G401.6 (cell line): ENCODE measurements around the gene FAXDC2.
A peak's percentile ranks its signal among the peaks of the same experiment; 100 is the strongest.
"Not testable (repeated sequence)": the region's sequence is repeated elsewhere in the genome, so short reads cannot be mapped to it uniquely, and the experiment has no call there.

Experiments
- FAIRE-seq: peaks from 2 replicates; lab custom pipeline; 2012; peaks lifted over from hg19 to GRCh38; lab: Jason Lieb, UNC

FAXDC2 gene

DNA sequence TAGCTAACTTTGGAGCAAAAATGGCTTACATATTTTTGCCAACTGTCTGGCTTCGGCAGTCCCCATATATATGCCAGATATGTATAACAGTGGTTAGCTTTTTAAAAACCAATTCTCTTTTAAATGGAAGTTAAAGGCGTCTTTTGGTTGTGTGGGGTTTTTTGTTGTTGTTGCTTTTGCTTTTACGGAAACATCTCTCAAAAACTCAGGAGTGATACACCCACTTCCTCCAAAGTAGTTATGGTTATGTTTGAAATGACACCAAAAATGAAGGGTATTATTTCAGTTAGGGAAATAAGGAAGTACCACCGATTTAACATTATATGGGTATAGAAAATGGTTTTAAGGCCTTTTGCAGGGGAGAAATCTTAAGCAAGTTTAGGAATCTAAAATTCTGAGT, 10.4 kb upstream of the FAXDC2 start:
- no peak for FAIRE-seq

DNA sequence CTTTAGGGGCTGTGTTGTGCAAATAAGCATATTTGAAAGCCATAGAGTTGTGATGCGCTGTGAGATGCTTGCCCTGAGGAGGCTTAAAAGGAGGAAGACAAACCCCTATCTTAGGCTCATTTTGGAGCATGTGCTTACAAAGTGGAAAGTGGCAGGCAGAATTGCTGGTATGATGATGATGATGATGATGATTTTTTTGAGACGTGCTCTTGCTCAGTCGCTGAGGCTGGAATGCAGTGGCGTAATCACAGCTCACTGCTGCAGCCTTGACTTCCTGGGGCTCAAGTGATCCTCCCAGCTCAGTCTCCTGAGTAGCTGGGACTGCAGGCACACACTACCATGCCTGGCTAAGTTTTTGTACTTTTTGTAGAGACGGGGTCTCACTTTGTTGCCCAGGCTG, 9.7 kb upstream of the FAXDC2 start:
- no peak for FAIRE-seq

DNA sequence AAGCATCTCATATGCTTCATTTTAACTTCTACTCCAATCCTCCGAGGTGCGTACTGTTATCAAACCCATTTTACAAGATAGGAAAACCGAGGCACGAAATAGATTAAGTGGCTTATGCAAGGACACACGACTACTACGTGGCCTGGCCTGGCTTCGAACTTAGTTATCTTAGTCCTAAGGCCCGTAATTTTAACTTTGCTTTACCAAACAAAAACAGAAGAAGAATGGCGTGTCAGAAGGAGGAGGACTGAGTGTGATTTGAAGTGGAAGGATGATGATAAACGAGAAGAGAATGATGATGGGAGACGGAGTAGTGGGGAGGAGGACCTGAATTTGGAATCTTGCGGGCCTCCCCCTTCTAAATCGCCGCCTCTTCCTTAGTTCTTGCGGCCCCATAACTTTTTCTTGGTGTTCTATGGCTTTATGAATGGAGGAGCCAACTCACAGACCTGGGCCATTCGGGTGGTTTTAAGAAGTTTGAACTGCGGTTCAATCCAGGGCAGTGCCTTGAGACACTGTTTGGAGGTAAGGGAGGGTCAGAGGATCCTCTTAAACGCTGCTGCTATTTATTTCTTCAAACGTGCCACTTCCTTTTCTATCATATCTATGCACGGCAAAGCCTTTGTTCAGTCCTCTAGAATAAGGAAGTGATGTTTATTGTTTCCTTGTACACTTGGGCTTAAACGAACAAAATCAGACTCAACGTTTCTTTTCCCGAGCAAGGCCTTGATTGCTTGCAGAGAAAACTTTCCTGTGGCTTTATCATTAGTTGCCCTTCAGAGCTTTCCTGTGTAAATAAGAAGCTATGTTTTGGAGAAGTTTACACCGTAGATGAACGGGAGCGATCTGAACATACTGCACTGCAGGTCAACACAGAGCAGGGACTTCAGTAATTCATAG, 8.8 kb upstream of the FAXDC2 start:
- FAIRE-seq = no peak

DNA sequence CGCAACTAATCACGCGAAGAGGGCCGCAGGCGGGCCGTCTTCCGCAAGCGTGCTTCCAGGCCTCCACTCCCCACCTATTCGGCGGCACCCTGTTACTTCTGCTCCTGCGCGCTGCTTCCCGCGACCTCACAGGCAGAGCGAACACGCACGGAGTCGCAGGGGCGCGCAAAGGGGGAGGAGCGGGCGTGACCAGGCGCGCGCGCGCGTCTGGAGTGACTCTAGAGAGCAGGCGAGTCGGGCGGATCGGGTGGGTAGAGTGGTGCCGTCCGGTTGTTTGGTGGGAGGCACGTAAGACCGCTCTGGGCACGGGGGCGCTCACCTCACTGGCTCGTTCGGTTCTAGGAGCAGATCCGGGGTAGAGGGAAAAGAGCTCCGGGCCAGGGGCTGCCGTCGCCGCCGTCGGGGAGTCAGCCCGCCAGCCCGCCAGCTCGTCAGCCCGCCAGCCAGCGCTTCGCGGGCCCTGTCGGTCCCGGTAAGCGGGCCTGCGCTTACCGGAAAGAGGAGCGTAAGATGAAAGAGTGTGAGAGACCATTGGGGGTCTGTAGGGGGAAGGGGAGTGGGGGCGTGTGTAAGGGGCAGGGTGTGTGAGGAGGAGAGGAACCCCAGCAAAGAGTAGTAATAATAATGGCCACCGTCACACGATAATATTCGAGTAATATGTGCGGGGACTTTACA, 8.0 kb upstream of the FAXDC2 start, which contains the start of gene CNOT8:
Gene CNOT8, plus strand, starts transcription at position 331 of the 675 bp plus-strand sequence. CDS start 4,652 bp downstream, outside the sequence.
- FAIRE-seq = peak; percentile 93

DNA sequence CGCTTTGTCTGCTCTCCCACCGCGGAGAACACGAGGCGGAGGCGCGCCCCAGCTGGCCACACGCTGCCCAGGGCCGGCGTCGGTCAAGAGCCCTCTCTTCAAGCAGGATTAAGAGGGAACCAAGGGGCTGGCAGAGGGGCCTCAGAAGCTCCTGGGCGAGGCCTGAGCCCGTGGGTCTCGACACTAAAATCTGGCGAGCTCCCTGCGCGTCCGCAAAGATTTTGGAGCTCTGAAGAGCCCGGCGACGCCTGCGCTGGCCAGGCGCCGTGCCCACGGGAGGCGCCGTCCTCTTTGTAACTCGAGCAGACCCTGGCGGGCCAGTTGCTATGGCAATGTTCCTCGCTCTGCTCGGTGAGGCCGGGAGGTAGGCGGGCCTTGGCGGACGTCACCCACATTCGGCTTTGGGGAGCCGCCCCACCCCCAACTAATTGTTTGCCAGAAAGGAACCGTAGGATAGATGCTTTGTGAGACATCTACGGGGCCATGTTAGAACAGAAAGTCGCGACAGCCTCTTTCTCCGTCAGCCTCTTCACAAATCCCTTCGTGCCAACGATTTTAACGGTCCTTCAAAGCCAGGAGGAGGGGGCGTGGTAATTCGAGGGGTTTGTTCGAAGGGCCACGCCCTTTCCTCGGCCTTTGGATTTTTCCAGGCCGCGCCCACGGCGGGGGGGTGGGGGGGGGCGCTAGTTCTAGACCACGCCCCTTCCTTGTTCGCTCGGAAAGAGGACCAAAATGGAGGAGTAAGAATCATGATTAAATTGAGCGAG, 7.3 kb upstream of the FAXDC2 start:
- peak; percentile 60 for FAIRE-seq

DNA sequence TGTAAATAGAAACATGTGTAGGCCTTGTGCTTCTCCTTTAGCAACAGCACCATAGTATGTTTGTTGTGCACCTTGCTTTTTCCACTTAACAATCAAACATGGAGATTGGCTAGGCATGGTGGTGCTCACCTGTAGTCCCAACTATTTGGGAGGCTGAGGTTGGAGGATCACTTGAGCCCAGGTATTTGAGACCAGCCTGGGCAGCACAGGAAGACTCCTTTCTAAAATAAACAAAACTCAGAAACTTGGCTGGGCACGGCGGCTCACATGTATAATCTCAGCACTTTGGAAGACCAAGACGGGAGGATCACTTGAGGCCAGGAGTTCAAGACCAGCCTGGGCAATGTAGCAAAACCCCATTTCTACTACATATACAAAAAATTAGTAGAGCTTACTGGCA, 948 bp upstream of the FAXDC2 start:
- FAIRE-seq = no peak

DNA sequence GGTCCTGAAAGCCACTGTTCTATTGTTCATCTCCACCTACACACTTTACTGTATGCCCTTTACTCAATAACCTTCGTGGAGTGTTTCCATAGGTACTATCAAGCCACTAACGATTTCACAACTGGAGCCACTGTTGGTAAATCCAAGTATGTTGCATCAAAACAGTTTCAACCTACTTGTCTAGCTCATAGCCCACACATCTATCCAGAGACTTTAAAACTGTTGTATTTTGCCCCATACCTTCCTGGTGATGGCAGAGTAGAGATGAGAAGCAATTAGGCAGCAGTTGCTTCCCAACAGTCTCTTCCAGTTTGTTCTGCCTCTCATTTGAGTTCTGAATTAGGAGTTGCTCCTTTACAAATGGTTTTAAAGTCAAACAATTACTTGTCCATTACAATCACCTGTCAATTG, 607 bp downstream of the FAXDC2 start:
- FAIRE-seq = no peak

DNA sequence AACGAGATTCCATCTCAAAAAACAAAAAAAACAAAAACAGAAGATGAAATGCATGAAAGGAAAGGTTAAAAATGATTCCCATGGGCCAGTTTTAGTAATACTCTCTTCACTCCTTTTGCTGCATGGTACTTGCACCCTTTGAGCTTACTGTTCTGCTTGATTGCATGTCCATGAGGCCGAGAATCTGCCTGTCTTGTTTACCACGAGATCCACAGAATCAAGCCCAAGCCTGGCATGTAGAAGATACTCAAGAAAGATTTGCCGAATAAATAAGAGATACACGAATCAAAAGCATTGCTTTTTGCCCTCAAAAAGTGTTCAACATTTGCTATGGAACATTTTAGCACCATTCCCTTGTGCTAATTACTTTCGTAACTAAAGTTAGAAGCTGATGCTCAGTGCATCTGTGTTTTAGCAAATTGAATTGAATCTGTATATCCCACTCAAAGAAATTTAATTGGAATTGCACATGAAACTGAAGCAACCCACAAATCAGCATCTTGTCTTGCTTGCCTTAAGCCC, 1.1 kb downstream of the FAXDC2 start:
- FAIRE-seq = no peak

DNA sequence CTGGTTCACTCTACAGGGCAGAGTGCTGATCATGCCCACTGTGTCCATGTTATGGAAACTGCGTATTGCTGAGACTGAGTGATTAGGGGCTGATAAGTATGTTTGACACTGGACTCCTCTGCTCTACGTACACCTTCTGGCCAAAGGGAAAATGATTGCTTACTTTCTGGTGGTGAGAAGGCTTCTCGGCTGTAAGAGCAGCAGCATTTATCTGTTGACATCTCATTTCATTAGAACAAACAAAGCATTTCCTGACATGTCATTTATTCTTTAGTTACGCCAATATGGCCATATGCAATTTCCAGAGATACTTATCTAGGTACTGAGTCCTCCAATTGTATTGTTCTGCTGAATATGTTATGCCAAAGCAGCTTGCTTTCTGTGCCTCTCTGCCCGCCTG, 5.6 kb downstream of the FAXDC2 start:
- FAIRE-seq = no peak

DNA sequence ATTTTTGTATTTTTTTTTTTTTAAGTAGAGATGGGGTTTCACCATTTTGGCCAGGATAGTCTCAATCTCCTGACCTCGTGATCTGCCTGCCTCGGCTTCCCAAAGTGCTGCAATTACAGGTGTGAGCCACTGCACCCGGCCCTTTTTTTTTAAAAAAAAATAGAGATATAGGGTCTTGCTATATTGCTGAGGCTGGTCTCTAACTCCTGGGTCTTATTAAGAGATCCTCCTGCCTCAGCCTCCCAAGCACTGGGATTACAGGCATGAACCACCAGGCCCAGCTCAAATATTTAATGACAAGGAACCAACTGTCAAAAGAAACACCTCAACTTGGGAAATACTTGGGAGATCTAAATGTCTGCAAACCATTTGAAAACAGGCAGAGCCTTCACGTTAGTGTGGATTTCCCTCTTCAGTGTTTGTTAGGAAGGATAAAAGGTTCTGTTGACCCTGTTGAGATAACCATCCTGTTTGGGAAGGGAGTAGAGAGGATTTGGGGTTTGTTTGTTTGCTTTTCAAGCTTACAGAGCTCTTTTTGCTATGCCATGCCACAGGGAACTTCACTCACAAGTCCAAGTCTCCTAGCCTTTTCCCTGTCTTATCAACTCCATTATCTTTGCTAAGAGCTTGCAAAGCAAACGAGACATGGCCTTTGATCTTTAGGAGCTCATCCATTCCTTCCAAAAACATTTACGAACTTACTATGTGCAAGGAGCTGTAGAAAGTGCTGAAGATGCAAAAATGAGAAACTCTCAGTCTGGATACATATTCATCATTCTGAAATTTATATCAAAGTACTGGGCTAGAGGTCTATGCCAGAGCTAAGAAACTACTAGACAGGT, 7.5 kb downstream of the FAXDC2 start:
- no peak for FAIRE-seq

DNA sequence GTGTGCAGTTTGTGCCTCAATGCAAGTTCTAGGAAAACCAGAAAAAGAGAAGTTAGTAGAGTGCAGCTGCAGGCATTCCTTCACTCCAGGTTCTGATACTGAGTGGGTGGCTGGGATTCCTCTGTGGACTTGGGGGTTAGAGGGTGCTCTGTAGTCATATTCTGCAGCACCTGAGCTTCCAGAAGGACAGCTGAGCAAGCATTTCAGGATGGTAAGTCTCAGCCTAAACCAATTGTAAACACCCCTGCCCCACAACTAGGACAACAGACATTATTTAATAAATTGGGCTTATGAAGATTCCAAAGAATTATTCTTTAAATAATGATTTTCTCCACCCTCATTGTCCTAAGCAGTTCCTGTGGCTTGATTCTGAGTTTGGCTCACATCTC, 9.1 kb downstream of the FAXDC2 start:
- FAIRE-seq = no peak

DNA sequence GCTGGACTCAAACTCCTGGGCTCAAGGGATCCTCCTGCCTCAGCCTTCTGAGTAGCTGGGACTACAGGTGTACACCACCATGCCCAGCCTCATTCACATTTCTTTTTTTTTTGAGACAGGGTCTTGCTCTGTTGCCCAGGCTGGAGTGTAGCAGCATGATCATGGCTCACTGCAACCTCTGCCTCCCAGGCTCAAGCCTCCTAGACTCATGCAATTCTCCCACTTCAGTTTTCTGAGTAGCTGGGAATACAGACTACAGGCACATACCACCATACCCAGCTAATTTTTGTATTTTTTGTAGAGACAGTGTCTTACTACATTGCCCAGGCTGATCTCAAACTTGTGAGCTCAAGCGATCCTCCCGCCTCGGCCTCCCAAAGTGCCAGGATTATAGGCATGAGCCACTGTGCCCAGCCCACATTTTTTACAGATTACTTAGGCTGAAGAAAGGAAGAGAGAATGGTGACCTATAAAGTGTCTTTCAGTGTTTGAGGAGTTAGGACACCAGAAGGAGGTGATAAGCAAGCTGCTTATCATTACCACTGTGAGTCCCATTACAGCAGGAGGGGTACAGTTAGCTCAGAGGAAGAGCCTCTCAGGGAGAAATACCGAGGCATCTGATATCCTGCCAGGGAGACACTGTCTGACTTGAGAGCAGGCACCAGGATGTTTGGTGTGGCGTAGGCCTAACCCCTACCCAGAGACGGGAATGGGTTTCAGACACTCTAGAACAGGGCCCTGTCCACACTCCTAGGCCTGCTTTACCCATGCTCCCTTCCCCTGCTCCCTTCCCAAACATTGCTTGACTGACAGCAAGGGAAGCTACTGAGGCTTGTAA, 9.7 kb downstream of the FAXDC2 start:
- FAIRE-seq = no peak

DNA sequence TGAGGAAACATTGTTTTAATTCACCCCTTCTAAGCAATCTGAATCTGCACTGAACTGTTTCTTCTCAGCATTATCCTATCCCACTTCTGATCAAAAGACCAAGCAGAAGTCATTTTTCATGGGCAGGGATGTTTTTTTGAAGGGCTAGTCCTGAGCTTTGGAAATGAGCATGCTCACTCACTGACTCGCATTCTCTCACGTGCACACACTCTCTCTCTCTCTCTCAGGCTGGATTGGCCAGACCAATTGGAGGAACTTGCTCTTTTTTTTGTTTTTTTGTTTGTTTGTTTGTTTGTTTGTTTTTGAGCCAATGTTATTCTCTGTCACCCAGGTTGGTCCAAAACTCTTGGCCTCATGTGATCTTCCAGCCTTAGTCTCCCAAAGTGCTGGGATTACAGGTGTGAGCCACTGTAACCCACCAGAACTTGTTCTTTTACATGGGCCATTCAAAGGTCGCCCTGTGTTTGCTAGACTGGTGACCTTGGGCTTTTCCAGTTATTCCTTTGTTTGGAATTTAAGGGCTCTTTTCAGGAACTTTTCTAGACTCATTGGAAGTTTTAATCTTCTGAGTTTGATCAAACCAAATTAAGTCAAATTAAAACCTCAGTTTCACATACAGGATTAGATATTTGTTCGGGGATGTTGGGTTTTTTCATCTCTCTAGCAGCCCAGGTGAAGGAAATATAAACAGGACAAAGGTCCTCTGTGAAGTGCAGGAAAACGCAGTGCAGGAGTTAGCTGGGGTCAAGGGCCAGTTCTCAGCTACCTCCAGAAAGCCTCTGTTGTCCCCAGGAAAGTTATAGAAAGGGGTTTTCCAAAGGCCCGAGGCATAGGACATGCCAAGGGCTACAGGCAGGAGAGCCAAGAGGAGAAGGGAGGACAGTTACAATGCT, 13.1 kb downstream of the FAXDC2 start:
- no peak for FAIRE-seq

DNA sequence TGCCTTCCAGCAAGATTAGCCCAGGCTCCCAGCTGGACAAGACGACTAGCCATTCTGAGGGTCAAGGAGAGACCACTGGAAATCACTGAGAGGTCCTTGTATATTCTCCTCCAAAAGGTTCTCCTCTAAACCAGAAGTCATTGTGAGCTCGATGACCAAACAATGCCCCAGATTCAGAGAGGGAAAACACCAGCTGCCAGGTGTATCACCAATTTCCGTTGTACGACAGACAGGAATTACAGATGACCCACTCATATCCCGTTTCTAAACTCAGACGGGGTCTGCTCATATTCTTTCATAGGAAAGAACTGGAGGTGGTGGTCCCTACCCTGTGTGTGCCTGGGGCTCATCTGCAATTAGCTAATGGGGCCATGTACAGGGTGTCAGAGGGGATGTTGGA, 14.2 kb downstream of the FAXDC2 start:
- FAIRE-seq = no peak

DNA sequence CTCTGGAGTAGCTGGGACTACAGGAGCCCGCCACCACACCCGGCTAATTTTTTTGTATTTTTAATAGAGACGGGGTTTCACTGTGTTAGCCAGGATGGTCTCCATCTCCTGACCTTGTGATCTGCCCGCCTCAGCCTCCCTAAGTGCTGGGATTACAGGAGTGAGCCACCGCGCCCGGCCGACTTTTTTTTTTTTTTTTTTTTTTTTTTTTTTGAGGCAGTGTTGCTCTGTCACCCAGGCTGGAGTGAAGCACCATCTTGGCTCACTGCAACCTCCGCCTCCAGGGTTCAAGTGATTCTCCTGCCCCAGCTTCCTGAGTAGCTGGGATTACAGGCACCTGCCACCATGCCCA, 14.7 kb downstream of the FAXDC2 start:
- FAIRE-seq = not testable (repeated sequence)

DNA sequence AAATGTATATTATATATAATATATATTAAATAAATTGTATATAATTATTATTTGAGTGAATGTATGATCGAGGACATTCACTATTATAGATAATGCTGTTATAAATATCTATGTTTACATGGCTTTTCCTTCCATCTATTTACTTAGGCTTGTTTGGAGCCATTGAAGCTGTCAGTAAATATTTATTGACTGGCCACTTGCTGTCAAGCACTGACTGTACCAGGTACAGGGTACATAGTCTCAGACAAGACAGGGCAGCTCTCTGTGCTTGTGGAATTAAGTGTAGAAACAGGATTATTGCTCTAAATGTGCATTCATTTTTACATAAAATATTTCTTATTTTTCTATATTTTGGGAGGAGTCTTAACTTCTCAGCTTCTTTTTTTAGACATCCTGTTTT, 16.4 kb downstream of the FAXDC2 start:
- no peak for FAIRE-seq

DNA sequence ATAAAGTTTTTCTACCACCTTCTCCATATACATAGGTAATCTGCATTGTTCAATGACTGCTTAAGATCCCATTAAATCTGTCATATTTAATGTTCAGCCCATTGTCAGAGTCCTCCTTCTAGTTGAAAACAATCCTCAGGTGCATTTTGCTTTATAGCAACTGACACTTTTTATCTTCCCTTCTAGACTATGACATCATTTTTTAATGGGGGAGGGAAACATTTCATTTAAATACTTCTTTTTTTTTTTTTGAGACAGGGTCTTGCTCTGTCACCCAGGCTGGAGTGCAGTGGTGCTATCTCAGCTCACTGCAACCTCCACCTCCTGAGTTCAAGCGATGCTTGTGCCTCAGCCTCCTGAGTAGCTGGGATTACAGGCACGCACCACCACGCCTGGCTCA, 17.6 kb downstream of the FAXDC2 start:
- FAIRE-seq = not testable (repeated sequence)

DNA sequence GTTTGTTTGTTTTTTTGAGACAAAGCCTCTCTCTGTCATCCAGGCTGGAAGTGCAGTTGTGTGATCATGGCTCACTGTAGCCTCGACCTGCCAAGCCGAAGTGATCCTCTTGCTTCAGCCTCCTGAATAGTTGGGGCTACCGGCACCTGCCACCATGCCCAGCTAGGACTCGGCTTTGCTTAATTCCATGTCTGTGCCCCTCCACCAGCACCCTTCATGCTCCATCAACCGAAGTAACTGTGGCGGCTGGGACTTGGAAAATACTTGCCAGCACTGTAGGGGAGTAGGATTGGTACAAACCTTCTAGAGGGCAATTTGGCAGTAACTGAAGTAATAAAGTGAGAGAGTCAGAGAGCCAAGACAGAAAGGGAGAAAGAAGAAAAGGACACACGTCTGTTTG, 19.0 kb downstream of the FAXDC2 start:
- FAIRE-seq = no peak

DNA sequence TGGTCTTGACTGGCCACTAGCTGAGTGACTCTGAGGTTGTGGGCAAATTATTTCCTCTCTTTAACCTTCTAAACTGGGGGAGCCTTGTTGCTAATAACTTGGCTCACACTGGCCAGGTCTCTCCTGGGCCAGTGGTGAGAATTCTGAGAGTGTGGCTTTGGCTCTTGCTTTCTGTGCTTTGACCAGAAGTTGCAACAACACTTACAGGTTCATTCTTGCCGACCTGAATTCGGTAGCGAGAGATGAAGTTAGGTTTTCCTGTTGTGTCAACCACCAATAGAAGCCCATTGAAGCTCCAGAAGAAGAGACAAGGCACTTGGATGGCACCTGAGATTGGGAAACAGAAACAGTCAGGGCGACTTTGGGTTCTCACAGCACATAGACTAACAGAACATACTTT, 19.8 kb downstream of the FAXDC2 start:
- FAIRE-seq = no peak

DNA sequence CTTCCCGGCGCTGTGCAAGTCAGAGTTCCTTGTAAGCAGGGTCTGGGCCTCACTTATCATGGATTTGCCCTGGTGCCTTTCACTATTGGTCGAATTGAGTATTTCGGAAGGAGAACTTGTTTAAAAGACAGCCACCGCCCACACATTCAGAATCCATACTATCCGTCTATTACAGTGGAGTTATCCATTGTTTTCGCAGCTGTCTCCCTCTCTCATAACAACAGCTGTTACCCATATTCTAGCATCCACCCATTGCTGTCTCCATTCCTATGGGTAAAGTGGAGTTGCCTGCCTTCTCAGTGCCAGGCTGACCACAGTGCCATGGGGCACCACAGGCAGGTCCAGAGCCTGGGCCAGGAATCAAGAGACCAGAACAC, 20.2 kb downstream of the FAXDC2 start:
- no peak for FAIRE-seq
